Prostate gland (tissue), 2 donors: Measurements from ENCODE around the gene COLEC11.

Source experiments
- POLR2A ChIP-seq: fragments of 450-650 bp; IDR thresholded peaks from one replicate; pipeline ENCODE4 v1.6.1; 2016; ENCODE audit warnings: antibody characterized with exemption, mild to moderate bottlenecking
- POLR2AphosphoS5 ChIP-seq: sonication (generic); formaldehyde crosslinking; IDR thresholded peaks from one replicate; pipeline ENCODE4 v1.6.1; 2017; ENCODE audit warnings: antibody characterized with exemption
- TF ChIP-seq, protein P1 (sequence below), 4 experiments: fragments of 200-600 bp in 2 of 4; fragments of 450-650 bp in 2 of 4; sonication (generic) in 2 of 4; IDR thresholded peaks; 1 replicate in 3 of 4; 2 replicates in 1 of 4; pipeline ENCODE4 v1.5.1; 2016 to 2019; ENCODE audit warnings: antibody characterized with exemption in 4 of 4, mild to moderate bottlenecking in 2 of 4, moderate library complexity in 2 of 4

DNA sequence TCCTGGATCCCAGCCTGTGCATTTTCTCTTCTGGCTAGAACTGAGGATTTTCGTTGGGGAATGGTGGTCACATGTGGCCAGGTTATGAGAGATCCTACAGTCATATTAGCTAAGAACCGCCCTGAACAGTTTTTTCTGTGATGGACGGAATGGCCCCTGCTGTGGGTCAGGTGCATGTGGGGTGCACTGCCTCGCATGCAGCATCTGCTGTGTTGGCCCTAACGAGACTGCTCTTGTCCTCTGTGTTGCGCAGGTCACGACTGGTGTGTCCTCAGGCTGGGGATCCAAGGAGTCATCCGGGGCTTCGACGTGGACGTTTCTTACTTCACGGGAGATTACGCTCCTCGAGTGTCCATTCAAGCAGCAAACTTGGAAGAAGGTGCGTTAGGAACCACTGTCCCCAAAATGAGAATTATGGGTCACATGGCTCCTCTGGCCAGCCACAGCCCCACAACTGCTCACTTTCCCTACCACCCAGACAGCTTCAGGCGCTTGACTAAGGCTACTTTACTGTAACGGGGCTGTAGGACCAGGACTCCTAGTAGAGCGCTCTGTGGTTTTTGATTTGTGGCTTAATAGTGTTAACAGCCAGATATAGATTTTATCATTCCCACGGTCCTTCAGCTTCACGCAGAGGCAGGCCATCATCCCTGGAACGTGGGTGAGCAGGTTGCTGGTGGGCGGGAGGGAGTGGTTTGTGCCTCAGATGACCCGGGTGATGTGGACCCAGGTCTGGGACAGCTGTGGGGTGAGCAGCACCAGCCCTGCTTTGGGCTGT is 84.9 kb downstream of the COLEC11 start:
- TF ChIP-seq, protein P1, sequence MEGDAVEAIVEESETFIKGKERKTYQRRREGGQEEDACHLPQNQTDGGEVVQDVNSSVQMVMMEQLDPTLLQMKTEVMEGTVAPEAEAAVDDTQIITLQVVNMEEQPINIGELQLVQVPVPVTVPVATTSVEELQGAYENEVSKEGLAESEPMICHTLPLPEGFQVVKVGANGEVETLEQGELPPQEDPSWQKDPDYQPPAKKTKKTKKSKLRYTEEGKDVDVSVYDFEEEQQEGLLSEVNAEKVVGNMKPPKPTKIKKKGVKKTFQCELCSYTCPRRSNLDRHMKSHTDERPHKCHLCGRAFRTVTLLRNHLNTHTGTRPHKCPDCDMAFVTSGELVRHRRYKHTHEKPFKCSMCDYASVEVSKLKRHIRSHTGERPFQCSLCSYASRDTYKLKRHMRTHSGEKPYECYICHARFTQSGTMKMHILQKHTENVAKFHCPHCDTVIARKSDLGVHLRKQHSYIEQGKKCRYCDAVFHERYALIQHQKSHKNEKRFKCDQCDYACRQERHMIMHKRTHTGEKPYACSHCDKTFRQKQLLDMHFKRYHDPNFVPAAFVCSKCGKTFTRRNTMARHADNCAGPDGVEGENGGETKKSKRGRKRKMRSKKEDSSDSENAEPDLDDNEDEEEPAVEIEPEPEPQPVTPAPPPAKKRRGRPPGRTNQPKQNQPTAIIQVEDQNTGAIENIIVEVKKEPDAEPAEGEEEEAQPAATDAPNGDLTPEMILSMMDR (IDR thresholded peaks at IDR 0.05): no peak
- TF ChIP-seq POLR2AphosphoS5 (no peak), POLR2A (no peak)
